ENCODE data around the gene GALNT12. TPM values are rescaled to one million over a fixed set of nuclear protein-coding genes. Genes with fewer than 3 reads are reported as not detected.

GALNT12 gene
- total RNA-seq, 1 donor from 2014 or later = 1.7 TPM

DNA sequence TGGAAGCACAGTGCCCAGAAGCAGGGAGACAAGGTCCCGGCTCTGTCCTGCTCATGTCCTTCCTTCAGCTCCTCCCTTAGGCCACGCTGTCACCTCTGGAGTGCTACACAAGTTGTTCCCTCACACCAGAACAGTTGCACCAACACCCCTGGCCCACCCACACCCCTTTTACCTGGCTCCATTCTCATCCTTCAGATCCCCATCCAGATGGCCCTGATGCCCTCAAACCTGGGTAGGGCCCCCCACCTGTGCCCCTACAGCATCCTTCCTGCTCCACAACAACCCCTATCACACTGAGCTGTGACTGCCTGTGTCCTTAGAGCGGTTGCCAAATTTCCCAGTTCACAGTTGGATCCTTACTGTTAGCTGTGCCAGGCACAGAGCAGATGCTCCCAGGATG lies 40.3 kb upstream of the GALNT12 start:
- FAIRE-seq = no peak

DNA sequence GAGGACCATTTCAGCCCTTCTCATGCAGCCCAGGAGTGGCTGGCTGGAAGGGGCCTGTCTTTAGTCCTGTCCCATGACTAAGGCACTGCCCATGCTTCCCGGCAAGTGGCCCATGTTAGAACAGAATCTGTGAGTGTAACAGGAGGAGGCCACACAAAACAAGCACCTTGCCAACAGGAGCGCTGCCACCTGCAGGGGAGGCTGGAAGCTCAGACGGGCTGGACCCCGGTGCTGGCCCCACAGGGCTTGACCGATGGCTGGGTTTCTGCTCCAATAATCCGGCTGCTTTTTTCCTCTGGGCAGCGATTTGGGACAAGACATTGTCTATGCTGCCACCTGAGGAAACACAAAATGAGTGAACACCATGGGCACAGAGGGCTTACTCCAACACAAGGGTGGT lies 39.6 kb upstream of the GALNT12 start:
- H3K79me2 ChIP-seq (ENCODE audit: insufficient read depth, low read length) = no peaks in the 10 kb centered on the region
- TF ChIP-seq CTCF (IDR thresholded peaks at IDR 0.05; ENCODE audit: insufficient read depth, low read depth, low read length) (no peak), EZH2 (IDR thresholded peaks at IDR 0.05; ENCODE audit: insufficient read depth, low read length) (no peak)
- no peaks in the 10 kb centered on the region for H4K20me1 ChIP-seq (ENCODE audit: insufficient read depth, low read length)
- H3K27ac ChIP-seq (ENCODE audit: low read depth, low read length) = no peak overlapping the region
- no peaks in the 10 kb centered on the region for H3K4me1 ChIP-seq (ENCODE audit: insufficient read depth, low read length)
- Mint-ChIP-seq H3K36me3 (ENCODE audit: low read depth, unreplicated experiment) (peaks cover 35% of the 10 kb centered on the region), H3K4me1 (ENCODE audit: low read depth, unreplicated experiment) (no peaks in the 10 kb centered on the region), H3K4me3 (ENCODE audit: unreplicated experiment) (no peak overlapping the region), H3K27ac (ENCODE audit: unreplicated experiment) (no peak overlapping the region), H3K27me3 (ENCODE audit: low read depth, unreplicated experiment) (peaks cover 3% of the 10 kb centered on the region), H3K9me3 (ENCODE audit: unreplicated experiment) (peaks cover 4% of the 10 kb centered on the region)
- no peaks in the 10 kb centered on the region for H3K9me3 ChIP-seq (ENCODE audit: insufficient read depth, low read depth, low read length)
- no peak overlapping the region for H3K4me2 ChIP-seq (ENCODE audit: low read length)
- H3K4me3 ChIP-seq (ENCODE audit: insufficient read depth, low read depth, low read length) = no peak overlapping the region
- no peaks in the 10 kb centered on the region for H3K36me3 ChIP-seq (ENCODE audit: insufficient read depth, low read length)
- FAIRE-seq (no peak), DNase-seq (ENCODE audit: low read depth) (no peak)
- H3K27me3 ChIP-seq (ENCODE audit: insufficient read depth, low read length) = no peaks in the 10 kb centered on the region
- H2AFZ ChIP-seq (ENCODE audit: low read depth, low read length) = no peak overlapping the region
- no peak overlapping the region for H3K9ac ChIP-seq (ENCODE audit: low read length)

More for the DNA sequence above, 40.3 kb upstream of the GALNT12 start:
- no peak for DNase-seq (ENCODE audit: low read depth)
- no peak overlapping the region for H3K4me2 ChIP-seq (ENCODE audit: low read length)
- Mint-ChIP-seq H3K9me3 (ENCODE audit: unreplicated experiment) (peaks cover 4% of the 10 kb centered on the region), H3K4me1 (ENCODE audit: low read depth, unreplicated experiment) (no peaks in the 10 kb centered on the region), H3K27ac (ENCODE audit: unreplicated experiment) (no peak overlapping the region), H3K4me3 (ENCODE audit: unreplicated experiment) (no peak overlapping the region), H3K27me3 (ENCODE audit: low read depth, unreplicated experiment) (no peaks in the 10 kb centered on the region), H3K36me3 (ENCODE audit: low read depth, unreplicated experiment) (peaks cover 31% of the 10 kb centered on the region)
- no peaks in the 10 kb centered on the region for H4K20me1 ChIP-seq (ENCODE audit: insufficient read depth, low read length)
- H3K4me1 ChIP-seq (ENCODE audit: insufficient read depth, low read length) = no peaks in the 10 kb centered on the region
- H3K36me3 ChIP-seq (ENCODE audit: insufficient read depth, low read length) = no peaks in the 10 kb centered on the region
- TF ChIP-seq CTCF (IDR thresholded peaks at IDR 0.05; ENCODE audit: insufficient read depth, low read depth, low read length) = no peak
- TF ChIP-seq EZH2 (IDR thresholded peaks at IDR 0.05; ENCODE audit: insufficient read depth, low read length) = no peak
- H3K4me3 ChIP-seq (ENCODE audit: insufficient read depth, low read depth, low read length) = no peak overlapping the region
- no peak overlapping the region for H3K9ac ChIP-seq (ENCODE audit: low read length)
- H3K9me3 ChIP-seq (ENCODE audit: insufficient read depth, low read depth, low read length) = no peaks in the 10 kb centered on the region
- no peaks in the 10 kb centered on the region for H3K27me3 ChIP-seq (ENCODE audit: insufficient read depth, low read length)
- no peak overlapping the region for H3K27ac ChIP-seq (ENCODE audit: low read depth, low read length)
- no peak overlapping the region for H2AFZ ChIP-seq (ENCODE audit: low read depth, low read length)
- no peaks in the 10 kb centered on the region for H3K79me2 ChIP-seq (ENCODE audit: insufficient read depth, low read length)

DNA sequence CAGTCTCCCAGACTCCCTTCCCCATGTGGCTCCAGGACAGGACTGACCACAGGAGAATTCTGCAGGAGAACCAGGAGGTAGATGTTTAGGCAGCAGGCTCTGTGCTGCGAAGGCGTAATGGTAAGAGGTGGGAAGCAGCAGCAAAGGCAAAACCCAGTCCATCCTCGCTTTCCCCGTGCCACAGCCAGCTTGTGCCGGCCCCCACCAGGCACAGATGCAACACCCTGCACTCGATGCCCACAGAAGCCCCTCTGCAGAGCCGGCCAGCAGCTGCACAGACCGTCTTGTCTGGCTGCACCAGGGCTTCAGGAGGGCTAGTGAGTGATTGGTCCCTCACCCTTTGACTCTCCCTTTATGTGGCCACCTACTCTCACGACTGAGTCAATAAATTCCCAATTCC lies 39.1 kb upstream of the GALNT12 start:
- Histone ChIP-seq H3K4me3 (ENCODE audit: insufficient read depth, low read depth, low read length) (no peak overlapping the region), H3K27ac (ENCODE audit: low read depth, low read length) (no peak overlapping the region), H3K27me3 (ENCODE audit: insufficient read depth, low read length) (no peaks in the 10 kb centered on the region), H4K20me1 (ENCODE audit: insufficient read depth, low read length) (no peaks in the 10 kb centered on the region), H2AFZ (ENCODE audit: low read depth, low read length) (no peak overlapping the region), H3K79me2 (ENCODE audit: insufficient read depth, low read length) (no peaks in the 10 kb centered on the region), H3K4me1 (ENCODE audit: insufficient read depth, low read length) (no peaks in the 10 kb centered on the region), H3K9me3 (ENCODE audit: insufficient read depth, low read depth, low read length) (no peaks in the 10 kb centered on the region), H3K9ac (ENCODE audit: low read length) (no peak overlapping the region), H3K4me2 (ENCODE audit: low read length) (no peak overlapping the region), H3K36me3 (ENCODE audit: insufficient read depth, low read length) (peaks cover 3% of the 10 kb centered on the region)
- Mint-ChIP-seq H3K27ac (ENCODE audit: unreplicated experiment) (no peak overlapping the region), H3K36me3 (ENCODE audit: low read depth, unreplicated experiment) (peaks cover 39% of the 10 kb centered on the region), H3K4me3 (ENCODE audit: unreplicated experiment) (no peak overlapping the region), H3K27me3 (ENCODE audit: low read depth, unreplicated experiment) (peaks cover 3% of the 10 kb centered on the region), H3K4me1 (ENCODE audit: low read depth, unreplicated experiment) (no peaks in the 10 kb centered on the region), H3K9me3 (ENCODE audit: unreplicated experiment) (peaks cover 4% of the 10 kb centered on the region)
- DNase-seq (ENCODE audit: low read depth) (no peak), FAIRE-seq (no peak)
- TF ChIP-seq CTCF (IDR thresholded peaks at IDR 0.05; ENCODE audit: insufficient read depth, low read depth, low read length) = no peak
- no peak for TF ChIP-seq EZH2 (IDR thresholded peaks at IDR 0.05; ENCODE audit: insufficient read depth, low read length)
